Muscle of leg (tissue), 11 donors: ENCODE measurements around the gene MAG. TPM values are rescaled to one million over a fixed set of nuclear protein-coding genes. Genes with fewer than 3 reads are reported as not detected.
A peak's percentile ranks its signal among the peaks of the same experiment; 100 is the strongest.

Experiments
- DNase-seq: peaks from one replicate; pipeline ENCODE4 v3.0.0; 2013
- H3K27ac ChIP-seq: one replicate; pipeline ENCODE4 v1.5.1; 2013; ENCODE audit warnings: mild to moderate bottlenecking, low read length, control low read depth
- H3K27me3 ChIP-seq: one replicate; pipeline ENCODE4 v1.6.1; 2013; ENCODE audit warnings: low read length; ENCODE audit not compliant: control insufficient read depth, insufficient read depth
- H3K36me3 ChIP-seq: one replicate; pipeline ENCODE4 v1.6.1; 2013; ENCODE audit warnings: low read length; ENCODE audit not compliant: control insufficient read depth, insufficient read depth
- H3K4me1 ChIP-seq: one replicate; pipeline ENCODE4 v1.6.1; 2013; ENCODE audit warnings: low read length; ENCODE audit not compliant: control insufficient read depth, insufficient read depth
- H3K4me3 ChIP-seq: one replicate; pipeline ENCODE4 v1.5.1; 2013; ENCODE audit warnings: low read length, control low read depth
- H3K9me3 ChIP-seq: replicated peaks from 2 replicates; pipeline ENCODE4 v1.6.1; 2013; ENCODE audit warnings: low read depth, low read length; ENCODE audit not compliant: control insufficient read depth
- WGBS: methylation state at CpG from one replicate; pipeline ENCODE4 v1.1.5; 2013; ENCODE audit warnings: missing lambda C conversion rate; ENCODE audit not compliant: insufficient coverage; 5-methylcytosine and 5-hydroxymethylcytosine counted together
- polyA plus RNA-seq, 8 donors: library from polyadenylated mRNA; unstranded; fragments of 120-200 nt; gene quantifications; one replicate each; pipeline versions ENCODE4 v1.2.1 to v1.2.3, GENCODE V29; 2013; ENCODE audit warnings: inconsistent platforms in 1 of 8, low replicate concordance in 1 of 8; ENCODE audit not compliant: insufficient read length in 8 of 8, insufficient read depth in 1 of 8
- total RNA-seq: library from RNA; stranded (reverse); fragments of 120-200 nt; gene quantifications from one replicate; pipeline ENCODE4 v1.2.4, GENCODE V29; 2013

MAG gene
- total and polyA plus RNA-seq, 9 donors: 0.16 to 2.6 (median 0.53) TPM

DNA sequence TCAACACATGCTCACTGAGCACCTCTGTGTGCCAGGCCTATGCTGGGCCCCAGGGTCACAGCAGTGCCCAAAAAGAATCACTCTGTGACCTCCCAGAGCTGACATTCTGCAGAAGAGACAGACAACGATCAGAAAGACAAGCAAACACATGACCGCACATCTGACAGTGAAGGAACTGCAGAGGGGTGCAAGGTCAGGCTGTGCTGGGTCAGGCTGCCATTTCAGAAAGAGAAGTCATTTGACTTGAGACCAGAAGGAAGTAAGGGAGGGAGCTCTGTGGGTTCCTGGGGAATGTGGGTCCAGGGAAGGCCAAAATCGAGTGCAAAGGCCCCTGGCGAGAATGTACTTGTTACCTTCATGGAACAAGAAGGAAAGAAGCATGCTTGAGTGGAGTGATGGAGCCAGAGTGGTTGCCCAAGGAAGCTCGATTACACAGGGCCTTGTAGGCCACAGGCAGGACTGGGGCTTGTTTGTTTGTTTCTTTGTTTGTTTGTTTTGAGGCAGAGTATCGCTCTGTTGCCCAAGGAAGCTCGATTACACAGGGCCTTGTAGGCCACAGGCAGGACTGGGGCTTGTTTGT, 25.6 kb downstream of the MAG start:
- WGBS: 81% methylated on average over 5 of the region's 7 CpGs
- peaks cover 3% of the 10 kb centered on the region for H3K9me3 ChIP-seq
- peaks cover 8% of the 10 kb centered on the region for H3K4me1 ChIP-seq
- H3K36me3 ChIP-seq: no peaks in the 10 kb centered on the region
- DNase-seq: peak; percentile 34
- no peaks in the 10 kb centered on the region for H3K27me3 ChIP-seq
- no peak overlapping the region for H3K4me3 ChIP-seq
- H3K27ac ChIP-seq: no peak overlapping the region

DNA sequence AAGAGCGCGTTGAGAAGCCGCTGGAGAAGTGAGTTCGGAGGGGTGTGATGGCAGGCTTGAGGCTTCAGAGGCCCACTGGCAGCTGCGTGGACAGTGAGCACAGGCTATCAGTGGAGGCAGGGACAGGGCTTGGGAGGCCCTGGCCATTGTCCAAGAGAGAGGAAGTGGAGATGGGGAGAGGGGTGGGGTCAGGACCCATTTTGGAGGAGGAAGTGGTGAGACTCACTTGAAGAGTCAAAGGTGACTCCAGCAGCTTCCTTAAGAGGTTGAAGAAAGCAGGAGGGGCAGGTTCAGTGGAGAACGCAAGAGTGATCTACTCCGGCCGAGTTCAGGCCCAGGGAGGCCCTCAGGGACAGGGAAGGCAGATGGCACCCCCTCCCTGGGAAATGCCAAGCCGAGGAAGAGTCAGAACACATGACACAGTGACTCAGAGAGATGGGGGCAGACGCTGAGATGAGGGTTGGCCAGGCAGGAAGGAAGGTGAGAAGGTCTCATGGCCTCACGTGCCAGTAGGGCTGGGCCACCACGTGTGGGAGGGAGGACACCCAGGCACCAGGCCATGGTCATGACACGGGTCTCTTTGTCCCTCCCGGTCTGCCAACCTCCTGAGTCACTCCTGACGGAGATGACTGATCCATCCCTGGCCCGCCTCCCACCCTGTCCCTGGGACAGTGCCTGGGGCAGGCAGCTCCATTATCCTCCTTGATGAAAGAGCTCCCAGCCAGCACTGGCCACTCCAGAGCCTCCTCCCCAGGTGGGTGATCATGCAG, 26.9 kb downstream of the MAG start:
- H3K9me3 ChIP-seq: peaks cover 3% of the 10 kb centered on the region
- no peak overlapping the region for H3K27ac ChIP-seq
- H3K4me1 ChIP-seq: peaks cover 8% of the 10 kb centered on the region
- H3K36me3 ChIP-seq: no peaks in the 10 kb centered on the region
- peak; percentile 23 for DNase-seq
- no peak overlapping the region for H3K4me3 ChIP-seq
- WGBS: 61% methylated on average over 14 of the region's 16 CpGs
- H3K27me3 ChIP-seq: no peaks in the 10 kb centered on the region

DNA sequence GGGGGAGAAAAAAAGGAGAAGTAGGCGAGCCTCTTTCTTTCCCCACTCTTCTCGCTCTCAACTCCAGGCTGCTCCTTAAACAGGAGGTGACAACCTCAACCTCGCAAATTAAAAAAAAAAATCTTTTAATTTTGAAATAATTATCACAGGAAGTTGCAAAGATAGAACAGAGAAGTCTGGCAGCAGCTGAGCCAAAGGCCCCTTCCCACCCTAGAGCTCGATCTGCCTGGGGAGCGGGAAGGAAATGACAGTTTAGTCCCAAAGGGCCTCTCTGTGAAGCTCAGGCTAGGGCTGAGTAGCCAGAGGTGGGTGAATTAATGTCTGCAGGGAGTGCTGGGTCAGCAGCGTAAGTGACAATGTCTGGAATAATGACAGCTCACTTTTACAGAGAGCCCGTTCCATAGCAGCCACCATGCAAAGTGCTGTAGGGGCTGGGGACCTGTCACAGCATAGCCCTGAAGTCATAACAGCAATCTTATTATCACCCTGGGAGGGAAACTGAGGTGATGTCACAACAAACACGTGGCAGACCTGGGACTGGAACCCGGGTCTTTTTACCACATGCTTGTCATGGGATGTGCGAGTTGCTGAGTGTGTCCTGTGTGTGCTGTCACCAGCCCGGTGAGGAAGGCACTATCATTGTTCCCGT, 28.2 kb downstream of the MAG start:
- Histone ChIP-seq H3K9me3 (peaks cover 3% of the 10 kb centered on the region), H3K4me1 (peaks cover 8% of the 10 kb centered on the region), H3K4me3 (no peak overlapping the region), H3K27me3 (no peaks in the 10 kb centered on the region), H3K27ac (no peak overlapping the region), H3K36me3 (no peaks in the 10 kb centered on the region)
- 46% methylated on average over 5 of the region's 12 CpGs for WGBS
- DNase-seq: peak; percentile 22

DNA sequence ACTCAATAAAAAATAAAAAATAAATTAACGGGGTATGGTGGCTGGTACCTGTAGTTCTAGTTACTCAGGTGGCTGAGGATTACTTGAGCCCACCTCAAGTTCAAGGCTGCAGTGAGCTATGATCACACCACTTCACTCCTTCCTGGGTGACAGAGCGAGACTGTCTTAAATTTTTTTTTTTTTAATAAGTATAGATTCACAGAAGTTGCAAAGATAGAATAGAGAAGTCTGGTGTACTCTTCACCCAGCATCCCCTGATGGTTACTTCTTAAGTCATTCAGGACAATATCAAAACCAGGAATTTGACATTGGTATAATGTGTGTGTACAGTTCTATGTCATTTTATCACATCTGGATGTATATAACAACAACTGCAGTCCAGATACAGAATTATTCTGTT, 29.3 kb downstream of the MAG start:
- no peak for DNase-seq
- no CpG with 5 or more reads among the region's 2 CpGs for WGBS

GRCh38 chr19:35322014-35322413, 30.1 kb downstream of the MAG start:
- 92% methylated on average over 4 of the region's 9 CpGs for WGBS
- H3K27me3 ChIP-seq: peaks cover 3% of the 10 kb centered on the region
- peaks cover 3% of the 10 kb centered on the region for H3K9me3 ChIP-seq
- no peak overlapping the region for H3K4me3 ChIP-seq
- H3K27ac ChIP-seq: no peak overlapping the region
- DNase-seq: no peak
- H3K4me1 ChIP-seq: peaks cover 8% of the 10 kb centered on the region
- no peaks in the 10 kb centered on the region for H3K36me3 ChIP-seq

More for the DNA sequence above, 29.3 kb downstream of the MAG start:
- H3K36me3 ChIP-seq: no peaks in the 10 kb centered on the region
- no peak overlapping the region for H3K27ac ChIP-seq
- no peak overlapping the region for H3K4me3 ChIP-seq
- H3K27me3 ChIP-seq: no peaks in the 10 kb centered on the region
- H3K4me1 ChIP-seq: peaks cover 8% of the 10 kb centered on the region
- H3K9me3 ChIP-seq: peaks cover 3% of the 10 kb centered on the region

DNA sequence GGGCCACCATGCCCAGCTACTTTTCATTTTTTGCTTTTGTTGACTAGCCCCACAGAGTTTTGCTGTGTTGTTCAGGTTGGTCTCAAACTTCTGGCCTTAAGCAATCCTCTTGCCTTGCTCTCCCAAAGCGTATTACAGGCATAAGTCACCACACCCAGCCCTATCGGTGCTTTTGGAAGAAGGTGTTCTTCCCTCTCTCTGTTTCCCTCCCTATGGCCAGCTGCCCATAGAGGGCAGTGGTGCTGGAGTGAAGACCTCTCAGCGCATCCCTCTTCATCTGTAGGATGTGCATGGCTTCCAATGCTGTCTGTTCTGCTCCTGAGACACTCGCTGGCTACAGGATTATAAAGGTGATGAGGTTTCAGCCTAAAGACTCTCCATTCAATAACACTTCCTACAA, 35.7 kb downstream of the MAG start:
- no CpG with 5 or more reads among the region's 4 CpGs for WGBS
- Histone ChIP-seq H3K9me3 (no peaks in the 10 kb centered on the region), H3K36me3 (no peaks in the 10 kb centered on the region), H3K4me3 (no peak overlapping the region), H3K4me1 (no peaks in the 10 kb centered on the region), H3K27me3 (peaks cover 4% of the 10 kb centered on the region), H3K27ac (no peak overlapping the region)
- DNase-seq: no peak

DNA sequence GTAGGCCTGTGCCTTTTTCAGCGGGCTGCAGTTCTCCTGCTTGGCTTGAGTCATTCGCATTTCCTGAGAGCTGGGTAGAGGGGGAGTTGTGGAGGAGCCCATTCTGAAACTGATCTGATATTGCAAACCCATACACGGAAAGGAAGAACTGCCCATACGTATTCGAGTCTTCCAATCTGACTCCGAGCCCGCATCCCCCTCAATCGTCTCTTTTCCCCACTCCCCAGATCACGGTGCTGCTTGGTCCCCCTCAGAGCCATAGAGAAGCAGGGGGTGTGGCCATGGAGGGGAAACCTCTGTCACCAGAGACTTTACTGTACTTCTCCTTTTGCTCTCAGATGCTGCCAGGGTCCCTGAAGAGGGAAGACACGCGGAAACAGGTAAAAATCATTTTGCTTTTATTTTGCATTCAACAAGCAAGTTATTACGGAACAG, 36.9 kb downstream of the MAG start, which contains the start of gene CD22:
TSS of gene CD22 (plus strand) at position 337 of the 435 bp plus-strand sequence. CDS start 2,854 bp downstream, outside the sequence.
- H3K4me3 ChIP-seq: no peak within 1 kb of the TSS
- 57% methylated on average over 4 of the region's 12 CpGs for WGBS
- H3K36me3 ChIP-seq: no peaks in the 10 kb centered on the region
- no peak within 1 kb of the TSS for H3K27ac ChIP-seq
- DNase-seq: no peak
- no peaks in the 10 kb centered on the region for H3K4me1 ChIP-seq
- H3K9me3 ChIP-seq: no peaks in the 10 kb centered on the region
- H3K27me3 ChIP-seq: peaks cover 4% of the 10 kb centered on the region

DNA sequence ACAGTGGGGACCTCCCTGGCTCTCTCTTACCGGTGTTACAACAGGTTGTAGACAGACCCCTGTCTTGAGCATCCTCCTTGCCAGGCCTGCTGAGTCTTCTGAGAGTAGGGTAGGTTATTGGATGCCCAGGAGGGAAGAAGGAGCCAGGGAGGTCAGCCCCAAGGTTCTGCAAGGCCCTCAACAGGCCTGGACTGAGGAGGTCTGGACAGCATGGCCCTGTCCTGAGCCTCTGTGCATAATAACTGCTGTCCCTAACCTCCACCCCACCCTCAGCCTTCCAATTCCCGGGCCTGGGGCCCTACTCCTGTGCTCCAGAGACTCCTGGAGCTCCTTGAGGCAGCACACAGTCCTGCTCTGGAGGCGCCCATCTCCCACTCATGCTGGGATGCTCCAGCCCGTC, 37.4 kb downstream of the MAG start:
- DNase-seq: no peak
- peaks cover 4% of the 10 kb centered on the region for H3K27me3 ChIP-seq
- no peaks in the 10 kb centered on the region for H3K36me3 ChIP-seq
- H3K27ac ChIP-seq: no peak overlapping the region
- WGBS: 48% methylated on average over 2 of the region's 4 CpGs
- no peak overlapping the region for H3K4me3 ChIP-seq
- no peaks in the 10 kb centered on the region for H3K9me3 ChIP-seq
- no peaks in the 10 kb centered on the region for H3K4me1 ChIP-seq

DNA sequence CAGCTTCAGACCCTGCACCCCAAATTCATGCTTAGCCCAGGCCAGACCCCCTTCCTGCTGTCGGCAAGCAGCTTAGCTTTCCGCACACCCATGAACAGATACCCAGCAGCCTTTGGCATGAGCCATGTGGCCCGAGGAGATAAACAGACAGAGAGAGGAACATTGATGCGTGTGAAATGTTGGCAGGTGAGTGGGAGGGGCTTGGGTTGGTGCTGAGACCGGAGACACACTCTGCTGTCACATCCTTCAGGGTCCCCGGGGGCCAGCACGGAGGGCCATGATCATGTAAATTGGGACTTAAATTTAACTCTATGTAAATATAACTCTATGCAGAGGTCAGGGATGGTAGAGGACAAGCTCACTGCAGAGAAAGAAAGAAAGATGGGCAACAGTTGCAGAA, 38.5 kb downstream of the MAG start:
- H3K4me3 ChIP-seq: no peak overlapping the region
- DNase-seq: no peak
- no peaks in the 10 kb centered on the region for H3K4me1 ChIP-seq
- no peaks in the 10 kb centered on the region for H3K36me3 ChIP-seq
- H3K27me3 ChIP-seq: peaks cover 4% of the 10 kb centered on the region
- no peaks in the 10 kb centered on the region for H3K9me3 ChIP-seq
- no CpG with 5 or more reads among the region's 7 CpGs for WGBS
- H3K27ac ChIP-seq: no peak overlapping the region

DNA sequence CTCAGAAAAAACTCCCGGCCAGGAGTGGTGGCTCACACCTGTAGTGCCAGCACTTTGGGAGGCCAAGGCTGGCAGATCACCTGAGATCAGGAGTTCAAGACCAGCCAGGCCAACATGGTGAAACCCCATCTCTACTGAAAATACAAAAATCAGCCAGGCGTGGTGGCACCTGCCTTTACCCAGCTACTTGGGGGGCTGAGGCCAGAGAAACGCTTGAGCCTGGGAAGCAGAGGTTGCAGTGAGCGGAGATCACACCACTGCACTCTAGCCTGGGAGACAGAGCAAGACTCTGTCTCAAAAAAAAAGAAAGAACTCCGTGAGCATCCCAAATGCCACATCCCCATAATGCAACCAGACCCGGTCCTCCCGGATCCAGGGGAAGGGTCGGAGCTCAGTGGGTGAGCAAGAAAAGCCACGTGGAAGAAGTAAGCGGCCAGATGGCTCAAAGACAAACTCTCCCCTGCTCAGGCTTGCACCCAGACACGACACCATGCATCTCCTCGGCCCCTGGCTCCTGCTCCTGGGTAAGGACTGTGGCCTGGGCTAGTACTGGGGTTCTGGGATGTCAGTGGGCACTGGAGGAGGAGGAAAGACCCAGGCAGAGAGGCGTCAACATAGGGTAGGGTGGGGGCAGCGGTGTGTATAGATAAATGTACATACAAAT, 39.7 kb downstream of the MAG start:
- peaks cover 4% of the 10 kb centered on the region for H3K27me3 ChIP-seq
- 90% methylated on average over 4 of the region's 14 CpGs for WGBS
- no peak for DNase-seq

More for the DNA sequence above, 39.7 kb downstream of the MAG start:
- Histone ChIP-seq H3K27ac (no peak overlapping the region), H3K4me1 (no peaks in the 10 kb centered on the region), H3K4me3 (no peak overlapping the region), H3K9me3 (no peaks in the 10 kb centered on the region), H3K36me3 (no peaks in the 10 kb centered on the region)
